Astrocyte (in vitro differentiated cells and primary cell): Measurements from ENCODE around the gene CLIC1.

Experiments used
- CTCF ChIP-seq: IDR thresholded peaks from 2 replicates; pipeline ENCODE4 v1.5.1; 2011; ENCODE audit warnings: low read depth, mild to moderate bottlenecking, inconsistent platforms, low read length, moderate library complexity; ENCODE audit not compliant: insufficient read depth
- EZH2 ChIP-seq: IDR thresholded peaks from 2 replicates; pipeline ENCODE4 v1.6.1; 2012; ENCODE audit warnings: mild to moderate bottlenecking, low read length, inconsistent platforms; ENCODE audit not compliant: insufficient read depth

GRCh38 chr6:31775633-31776484 lies 39.5 kb upstream of the CLIC1 start:
- TF ChIP-seq CTCF (no peak), EZH2 (no peak)
